Stimulated activated naive CD8-positive, alpha-beta T cell treated with anti-CD3 and anti-CD28 coated beads, Interleukin-15, Interleukin-2, amounts not matched to agents 100 ng/mL and 50 ng/mL, for 24 hours (primary cell): ENCODE measurements around the gene CEP85.
"Not testable (repeated sequence)": the region's sequence is repeated elsewhere in the genome, so short reads cannot be mapped to it uniquely, and the experiment has no call there.

ENCODE experiments used
- H3K27ac Mint-ChIP-seq: one replicate; pipeline ENCODE4 v1.8.0; 2021; ENCODE audit warnings: mild to moderate bottlenecking, mixed read lengths
- H3K27me3 Mint-ChIP-seq: one replicate; pipeline ENCODE4 v1.8.0; 2021; ENCODE audit warnings: mixed read lengths
- H3K36me3 Mint-ChIP-seq: one replicate; pipeline ENCODE4 v1.8.0; 2021; ENCODE audit warnings: low read depth, mixed read lengths
- H3K4me1 Mint-ChIP-seq: one replicate; pipeline ENCODE4 v1.8.0; 2021; ENCODE audit warnings: low read depth, mixed read lengths
- H3K4me3 Mint-ChIP-seq: one replicate; pipeline ENCODE4 v1.8.0; 2021; ENCODE audit warnings: mild to moderate bottlenecking, mixed read lengths
- H3K9me3 Mint-ChIP-seq: one replicate; pipeline ENCODE4 v1.8.0; 2021; ENCODE audit warnings: mixed read lengths

Gene CEP85

GRCh38 chr1:26212726-26213125, 21.3 kb upstream of the CEP85 start:
- H3K9me3 Mint-ChIP-seq: no peaks in the 10 kb centered on the region
- H3K27me3 Mint-ChIP-seq: no peaks in the 10 kb centered on the region
- H3K36me3 Mint-ChIP-seq: no peaks in the 10 kb centered on the region
- no peak overlapping the region for H3K4me3 Mint-ChIP-seq
- no peaks in the 10 kb centered on the region for H3K4me1 Mint-ChIP-seq
- no peak overlapping the region for H3K27ac Mint-ChIP-seq

- H3K27ac Mint-ChIP-seq: no peak overlapping the region
- H3K4me3 Mint-ChIP-seq: no peak overlapping the region
- no peaks in the 10 kb centered on the region for H3K36me3 Mint-ChIP-seq
- H3K27me3 Mint-ChIP-seq: no peaks in the 10 kb centered on the region
- H3K9me3 Mint-ChIP-seq: no peaks in the 10 kb centered on the region
- H3K4me1 Mint-ChIP-seq: no peaks in the 10 kb centered on the region
These were observed 20.6 kb upstream of the CEP85 start for GRCh38 chr1:26213335-26213905.

GRCh38 chr1:26215246-26215645, 18.8 kb upstream of the CEP85 start:
- no peaks in the 10 kb centered on the region for H3K9me3 Mint-ChIP-seq
- H3K4me3 Mint-ChIP-seq: no peak overlapping the region
- H3K36me3 Mint-ChIP-seq: no peaks in the 10 kb centered on the region

GRCh38 chr1:26218906-26219494, 15.0 kb upstream of the CEP85 start:
- Mint-ChIP-seq H3K4me3 (no peak overlapping the region), H3K27ac (no peak overlapping the region), H3K9me3 (no peaks in the 10 kb centered on the region), H3K27me3 (peaks cover 3% of the 10 kb centered on the region), H3K36me3 (no peaks in the 10 kb centered on the region), H3K4me1 (no peaks in the 10 kb centered on the region)

More at GRCh38 chr1:26215246-26215645, 18.8 kb upstream of the CEP85 start:
- H3K27ac Mint-ChIP-seq: no peak overlapping the region
- no peaks in the 10 kb centered on the region for H3K27me3 Mint-ChIP-seq
- no peaks in the 10 kb centered on the region for H3K4me1 Mint-ChIP-seq

GRCh38 chr1:26220199-26220912, 13.6 kb upstream of the CEP85 start:
- Mint-ChIP-seq H3K4me1 (peaks cover under 1% of the 10 kb centered on the region), H3K27me3 (peaks cover 8% of the 10 kb centered on the region), H3K27ac (no peak overlapping the region), H3K4me3 (no peak overlapping the region), H3K36me3 (no peaks in the 10 kb centered on the region), H3K9me3 (no peaks in the 10 kb centered on the region)

GRCh38 chr1:26221094-26221493, 12.9 kb upstream of the CEP85 start:
- Mint-ChIP-seq H3K9me3 (no peaks in the 10 kb centered on the region), H3K4me1 (peaks cover 7% of the 10 kb centered on the region), H3K27me3 (peaks cover 15% of the 10 kb centered on the region), H3K27ac (no peak overlapping the region), H3K36me3 (no peaks in the 10 kb centered on the region), H3K4me3 (no peak overlapping the region)

- H3K36me3 Mint-ChIP-seq: no peaks in the 10 kb centered on the region
- H3K27ac Mint-ChIP-seq: no peak overlapping the region
- no peak overlapping the region for H3K4me3 Mint-ChIP-seq
- H3K27me3 Mint-ChIP-seq: peaks cover 27% of the 10 kb centered on the region
- H3K9me3 Mint-ChIP-seq: no peaks in the 10 kb centered on the region
- peaks cover 11% of the 10 kb centered on the region for H3K4me1 Mint-ChIP-seq
These were observed 9.4 kb upstream of the CEP85 start for GRCh38 chr1:26224606-26225005.

GRCh38 chr1:26225033-26225831, 8.8 kb upstream of the CEP85 start:
- peaks cover 11% of the 10 kb centered on the region for H3K4me1 Mint-ChIP-seq
- no peaks in the 10 kb centered on the region for H3K9me3 Mint-ChIP-seq
- H3K27me3 Mint-ChIP-seq: peaks cover 27% of the 10 kb centered on the region
- no peaks in the 10 kb centered on the region for H3K36me3 Mint-ChIP-seq
- H3K4me3 Mint-ChIP-seq: peak overlapping the region; percentile 66
- H3K27ac Mint-ChIP-seq: peak overlapping the region; percentile 23

GRCh38 chr1:26230682-26231081, 3.3 kb upstream of the CEP85 start:
- H3K27me3 Mint-ChIP-seq: peaks cover 16% of the 10 kb centered on the region
- peaks cover 21% of the 10 kb centered on the region for H3K4me1 Mint-ChIP-seq
- not testable (repeated sequence) for H3K4me3 Mint-ChIP-seq, H3K9me3 Mint-ChIP-seq, H3K36me3 Mint-ChIP-seq, H3K27ac Mint-ChIP-seq

GRCh38 chr1:26234644-26235370, 807 bp downstream of the CEP85 start:
- no peaks in the 10 kb centered on the region for H3K9me3 Mint-ChIP-seq
- H3K27ac Mint-ChIP-seq: peak overlapping the region; percentile 88
- H3K4me3 Mint-ChIP-seq: peak overlapping the region; percentile 95
- H3K36me3 Mint-ChIP-seq: peaks cover 26% of the 10 kb centered on the region
- no peaks in the 10 kb centered on the region for H3K27me3 Mint-ChIP-seq
- H3K4me1 Mint-ChIP-seq: peaks cover 35% of the 10 kb centered on the region

- H3K36me3 Mint-ChIP-seq: peaks cover 41% of the 10 kb centered on the region
- H3K27ac Mint-ChIP-seq: peak overlapping the region; percentile 42
- no peaks in the 10 kb centered on the region for H3K27me3 Mint-ChIP-seq
- peak overlapping the region; percentile 22 for H3K4me3 Mint-ChIP-seq
- peaks cover 35% of the 10 kb centered on the region for H3K4me1 Mint-ChIP-seq
- no peaks in the 10 kb centered on the region for H3K9me3 Mint-ChIP-seq
These were observed 3.4 kb downstream of the CEP85 start for GRCh38 chr1:26237230-26237966.

- H3K27me3 Mint-ChIP-seq: no peaks in the 10 kb centered on the region
- H3K4me1 Mint-ChIP-seq: peaks cover 28% of the 10 kb centered on the region
- peaks cover 66% of the 10 kb centered on the region for H3K36me3 Mint-ChIP-seq
- H3K9me3 Mint-ChIP-seq: no peaks in the 10 kb centered on the region
- no peak overlapping the region for H3K4me3 Mint-ChIP-seq
- no peak overlapping the region for H3K27ac Mint-ChIP-seq
These were observed 5.9 kb downstream of the CEP85 start for GRCh38 chr1:26239936-26240335.

- H3K9me3 Mint-ChIP-seq: no peaks in the 10 kb centered on the region
- no peaks in the 10 kb centered on the region for H3K4me1 Mint-ChIP-seq
- no peaks in the 10 kb centered on the region for H3K27me3 Mint-ChIP-seq
- H3K36me3 Mint-ChIP-seq: peaks cover 55% of the 10 kb centered on the region
- H3K27ac Mint-ChIP-seq: peak overlapping the region; percentile 10
- no peak overlapping the region for H3K4me3 Mint-ChIP-seq
These were observed 18.7 kb downstream of the CEP85 start for GRCh38 chr1:26252718-26253117.

GRCh38 chr1:26254404-26254803, 20.4 kb downstream of the CEP85 start:
- Mint-ChIP-seq H3K4me3 (no peak overlapping the region), H3K9me3 (no peaks in the 10 kb centered on the region), H3K36me3 (peaks cover 62% of the 10 kb centered on the region), H3K27me3 (no peaks in the 10 kb centered on the region), H3K27ac (no peak overlapping the region), H3K4me1 (no peaks in the 10 kb centered on the region)
